ENCODE results near the gene STX18.

DNA sequence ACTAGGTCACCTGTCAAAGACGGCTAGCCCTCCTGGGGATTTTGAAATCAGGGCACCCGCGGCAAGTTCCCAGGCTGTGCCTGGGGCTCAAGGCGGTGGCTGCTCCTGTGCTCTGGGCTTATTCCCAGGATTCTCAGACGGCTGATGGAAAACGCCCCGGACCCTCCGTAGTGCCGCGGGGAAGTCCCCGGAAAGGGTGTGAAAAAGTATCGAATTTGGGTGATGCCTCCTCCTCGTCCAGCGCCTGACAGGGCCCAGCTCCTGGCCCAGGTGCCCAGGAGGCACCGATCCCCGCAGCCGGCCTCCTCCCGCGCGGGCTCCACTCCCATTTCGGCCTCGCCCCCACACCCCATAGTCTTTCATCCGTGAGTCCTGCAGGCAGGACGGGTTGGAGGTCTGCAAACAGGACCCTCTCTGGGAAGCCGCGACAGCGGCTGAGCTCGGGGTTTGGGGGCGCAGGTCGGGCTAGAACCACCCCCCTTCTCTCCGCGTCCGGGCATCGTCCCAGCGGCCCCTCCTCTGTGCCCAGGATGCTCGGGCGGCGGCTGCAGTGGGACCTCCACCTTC, 156.0 kb downstream of the STX18 start:
- TF ChIP-seq, protein P1, sequence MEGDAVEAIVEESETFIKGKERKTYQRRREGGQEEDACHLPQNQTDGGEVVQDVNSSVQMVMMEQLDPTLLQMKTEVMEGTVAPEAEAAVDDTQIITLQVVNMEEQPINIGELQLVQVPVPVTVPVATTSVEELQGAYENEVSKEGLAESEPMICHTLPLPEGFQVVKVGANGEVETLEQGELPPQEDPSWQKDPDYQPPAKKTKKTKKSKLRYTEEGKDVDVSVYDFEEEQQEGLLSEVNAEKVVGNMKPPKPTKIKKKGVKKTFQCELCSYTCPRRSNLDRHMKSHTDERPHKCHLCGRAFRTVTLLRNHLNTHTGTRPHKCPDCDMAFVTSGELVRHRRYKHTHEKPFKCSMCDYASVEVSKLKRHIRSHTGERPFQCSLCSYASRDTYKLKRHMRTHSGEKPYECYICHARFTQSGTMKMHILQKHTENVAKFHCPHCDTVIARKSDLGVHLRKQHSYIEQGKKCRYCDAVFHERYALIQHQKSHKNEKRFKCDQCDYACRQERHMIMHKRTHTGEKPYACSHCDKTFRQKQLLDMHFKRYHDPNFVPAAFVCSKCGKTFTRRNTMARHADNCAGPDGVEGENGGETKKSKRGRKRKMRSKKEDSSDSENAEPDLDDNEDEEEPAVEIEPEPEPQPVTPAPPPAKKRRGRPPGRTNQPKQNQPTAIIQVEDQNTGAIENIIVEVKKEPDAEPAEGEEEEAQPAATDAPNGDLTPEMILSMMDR (IDR thresholded peaks at IDR 0.05), result no peak
- TF ChIP-seq POLR2AphosphoS5 (IDR thresholded peaks at IDR 0.05) (no peak), POLR2A (IDR thresholded peaks at IDR 0.05) (no peak), EP300 (IDR thresholded peaks at IDR 0.05) (no peak)
